DMS114 treated with DMSO at 0.1 percent for 48 hours (cell line): ENCODE measurements around the gene MYH9.
"Not testable (repeated sequence)": the region's sequence is repeated elsewhere in the genome, so short reads cannot be mapped to it uniquely, and the experiment has no call there.

Experiments
- DNase-seq: peaks from one replicate; lab custom pipeline; 2025; ENCODE audit not compliant: unreplicated experiment; lab: John Stamatoyannopoulos, UW

MYH9 gene

GRCh38 chr22:36296690-36297089 is 91.1 kb downstream of the MYH9 start:
- DNase-seq = no peak

- no peak for DNase-seq
Measured at GRCh38 chr22:36295247-36295646, 92.5 kb downstream of the MYH9 start.

GRCh38 chr22:36294801-36295200 is 93.0 kb downstream of the MYH9 start:
- no peak for DNase-seq

GRCh38 chr22:36294293-36294620 is 93.5 kb downstream of the MYH9 start:
- DNase-seq = no peak

- no peak for DNase-seq
Measured at GRCh38 chr22:36293606-36294292, 94.0 kb downstream of the MYH9 start.

GRCh38 chr22:36292823-36293530 is 94.8 kb downstream of the MYH9 start:
- no peak for DNase-seq

- DNase-seq = no peak
Measured at GRCh38 chr22:36291831-36292740, 95.7 kb downstream of the MYH9 start.

GRCh38 chr22:36290391-36291075 is 97.2 kb downstream of the MYH9 start:
- DNase-seq = not testable (repeated sequence)

GRCh38 chr22:36289948-36290371 is 97.8 kb downstream of the MYH9 start:
- DNase-seq = not testable (repeated sequence)

- no peak for DNase-seq
Measured at GRCh38 chr22:36289406-36289870, 98.3 kb downstream of the MYH9 start.

- DNase-seq = no peak
Measured at GRCh38 chr22:36288571-36289405, 99.0 kb downstream of the MYH9 start.

- no peak for DNase-seq
Measured at GRCh38 chr22:36287881-36288515, 99.8 kb downstream of the MYH9 start.

- DNase-seq = peak; percentile 38
Measured at GRCh38 chr22:36286096-36286957, 101.4 kb downstream of the MYH9 start.

GRCh38 chr22:36285545-36285944 is 102.2 kb downstream of the MYH9 start:
- DNase-seq = no peak

- no peak for DNase-seq
Measured at GRCh38 chr22:36285017-36285416, 102.8 kb downstream of the MYH9 start.

- DNase-seq = no peak
Measured at GRCh38 chr22:36284171-36284571, 103.6 kb downstream of the MYH9 start.

GRCh38 chr22:36282328-36282831 is 105.4 kb downstream of the MYH9 start:
- DNase-seq = no peak

GRCh38 chr22:36281781-36282327 is 105.9 kb downstream of the MYH9 start:
- no peak for DNase-seq
